ENCODE measurements around the gene CLCN1. TPM values are rescaled to one million over a fixed set of nuclear protein-coding genes. Genes with fewer than 3 reads are reported as not detected.

CLCN1 gene
- total and polyA plus RNA-seq, 2 donors (not counting 3 experiments of a cell fraction or from before 2014, with no cell fraction given): not detected

DNA sequence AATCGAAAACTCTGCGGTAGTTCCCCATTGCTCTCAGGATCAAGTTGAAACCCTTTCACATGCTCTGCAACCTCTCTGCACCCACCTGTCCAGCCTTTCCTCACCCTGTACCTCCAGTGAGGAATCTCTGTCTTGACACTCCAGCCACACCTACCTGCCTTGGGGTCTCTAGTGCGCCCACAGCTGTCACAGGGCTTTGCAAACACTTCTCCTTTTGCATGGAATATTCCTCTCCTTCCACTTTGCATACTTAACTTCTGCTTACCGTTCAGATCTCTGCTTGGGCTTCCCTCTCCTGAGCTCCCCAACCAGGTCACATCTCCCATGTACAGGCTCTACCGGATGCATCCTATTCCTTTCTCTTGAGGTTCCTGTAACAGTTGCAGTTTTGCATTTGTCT, 58.6 kb downstream of the CLCN1 start:
- FAIRE-seq (no peak), DNase-seq (ENCODE audit: low read depth, low spot score) (no peak)
- Histone ChIP-seq H4K20me1 (replicated peaks; ENCODE audit: control insufficient read depth, extremely low read depth, insufficient read depth, low read length) (no peaks in the 10 kb centered on the region), H3K36me3 (ENCODE audit: control insufficient read depth in 2 of 2, extremely low read depth in 1 of 2, insufficient read depth in 2 of 2, low read length in 2 of 2) (no peaks in the 10 kb centered on the region), H3K4me1 (ENCODE audit: control insufficient read depth, extremely low read depth, insufficient read depth, low read length) (peaks cover 35% of the 10 kb centered on the region), H3K79me2 (ENCODE audit: control insufficient read depth, insufficient read depth, low read length) (peaks cover 7% of the 10 kb centered on the region), H3K9me3 (replicated peaks; ENCODE audit: control insufficient read depth, insufficient read depth, low read length) (no peaks in the 10 kb centered on the region), H2AFZ (ENCODE audit: low read depth, low read length) (no peak overlapping the region), H3K9me1 (replicated peaks; ENCODE audit: control insufficient read depth, extremely low read depth, insufficient read depth, low read length) (no peaks in the 10 kb centered on the region), H3K4me2 (ENCODE audit: insufficient read depth, low read length) (no peak overlapping the region), H3K4me3 (replicated peaks in 1 of 3; ENCODE audit: insufficient read depth in 1 of 3, low read depth in 1 of 3, low read length in 3 of 3) (no peak overlapping the region), H3K9ac (replicated peaks; ENCODE audit: extremely low read depth, insufficient read depth, low read length) (no peak overlapping the region), H3K27me3 (ENCODE audit: control insufficient read depth in 2 of 2, insufficient read depth in 2 of 2, low read length in 2 of 2) (no peaks in the 10 kb centered on the region), H3K27ac (ENCODE audit: insufficient read depth, low read depth, low read length) (no peak overlapping the region)
- POLR2A ChIA-PET: no interaction called here
- intact Hi-C loops (cut with micrococcal nuclease) (no loop called here), dilution Hi-C loops (cut with MboI; ENCODE audit: extremely low pct_ligation_motif_present, low sequenced_read_pairs) (no loop called here)
- BruUV-seq (replicated peaks): no TSS peak
- CTCF ChIA-PET: interaction anchor here (1.2 to 2.4 kb wide), 2 partner anchors 87 to 134 kb away, joined by 3 to 7 read pairs; partner anchors contain the start of gene CASP2
- TF ChIP-seq EZH2 (IDR thresholded peaks at IDR 0.05; ENCODE audit: borderline replicate concordance, low read depth, low read length, severe bottlenecking) (no peak), POLR2A (IDR thresholded peaks at IDR 0.05; ENCODE audit: low read depth, low read length) (no peak)

DNA sequence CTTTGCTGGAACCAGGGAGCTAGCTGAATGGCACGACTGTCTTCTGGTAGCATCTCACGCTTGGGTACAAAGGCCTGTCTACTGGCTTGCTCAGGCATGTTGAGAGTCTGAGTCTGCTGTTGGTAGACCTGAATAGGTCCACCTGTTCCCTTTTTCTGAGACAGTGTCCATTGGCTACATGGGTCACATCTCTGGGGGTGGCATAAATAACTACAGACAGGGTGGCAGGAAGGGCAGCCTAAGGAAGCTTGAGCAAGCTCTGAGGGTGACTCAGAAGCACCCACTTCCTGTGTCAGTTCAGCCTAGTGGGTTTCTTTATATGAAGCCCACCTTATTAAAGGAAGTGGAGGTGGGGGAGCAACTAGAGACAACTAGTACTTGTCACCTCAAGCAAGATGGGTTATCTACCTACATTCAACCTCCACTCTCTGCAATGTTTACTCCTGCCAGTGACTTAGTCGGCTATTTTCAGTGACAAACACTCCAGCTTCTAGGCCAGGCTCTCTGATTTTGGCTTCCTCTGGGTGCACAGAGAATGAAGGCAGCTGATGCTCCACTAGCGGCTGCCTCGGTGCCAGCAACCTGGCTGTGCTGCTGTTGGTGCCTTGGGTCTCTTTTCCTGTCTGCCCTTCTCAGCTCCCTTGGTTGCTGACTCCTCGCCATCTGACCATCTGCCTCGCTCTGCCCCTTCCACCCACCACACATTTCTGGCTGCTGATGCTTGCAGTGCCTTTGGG, 59.6 kb downstream of the CLCN1 start:
- dilution Hi-C loops (cut with MboI; ENCODE audit: extremely low pct_ligation_motif_present, low sequenced_read_pairs): loop anchor here (25.0 kb wide), 1 partner anchor 137 kb away; no protein-coding TSS in a partner anchor
- no peak for FAIRE-seq
- H2AFZ ChIP-seq (ENCODE audit: low read depth, low read length): no peak overlapping the region

More for the DNA sequence above, 59.6 kb downstream of the CLCN1 start:
- DNase-seq (ENCODE audit: low read depth, low spot score): no peak
- no peak overlapping the region for H3K4me3 ChIP-seq (replicated peaks in 1 of 3; ENCODE audit: insufficient read depth in 1 of 3, low read depth in 1 of 3, low read length in 3 of 3)
- no TSS peak for BruUV-seq (replicated peaks)
- H3K9me1 ChIP-seq (replicated peaks; ENCODE audit: control insufficient read depth, extremely low read depth, insufficient read depth, low read length): no peaks in the 10 kb centered on the region
- TF ChIP-seq POLR2AphosphoS5 (IDR thresholded peaks at IDR 0.05; ENCODE audit: insufficient read depth, low read depth, low read length) (no peak), GATA2 (IDR thresholded peaks at IDR 0.05; ENCODE audit: insufficient read depth, insufficient read length, low read depth, low read length) (no peak), POLR2A (IDR thresholded peaks at IDR 0.05; ENCODE audit: low read depth, low read length) (no peak), FOS (IDR thresholded peaks at IDR 0.05; ENCODE audit: borderline replicate concordance, insufficient read depth, low read length) (peak; percentile 34), JUN (IDR thresholded peaks at IDR 0.05; ENCODE audit: borderline replicate concordance, insufficient read depth, insufficient read length, low read depth) (peak; percentile 5)
- no peaks in the 10 kb centered on the region for H3K9me3 ChIP-seq (replicated peaks; ENCODE audit: control insufficient read depth, insufficient read depth, low read length)
- POLR2A ChIA-PET: no interaction called here
- CTCF ChIA-PET: interaction anchor here (1.1 to 2.4 kb wide), 3 partner anchors 40 to 135 kb away, joined by 3 to 7 read pairs (median 4); partner anchors contain the start of gene CASP2
- H3K9ac ChIP-seq (replicated peaks; ENCODE audit: extremely low read depth, insufficient read depth, low read length): no peak overlapping the region
- no peak overlapping the region for H3K27ac ChIP-seq (ENCODE audit: insufficient read depth, low read depth, low read length)
- H4K20me1 ChIP-seq (replicated peaks; ENCODE audit: control insufficient read depth, extremely low read depth, insufficient read depth, low read length): no peaks in the 10 kb centered on the region
- peaks cover 13% of the 10 kb centered on the region for H3K79me2 ChIP-seq (ENCODE audit: control insufficient read depth, insufficient read depth, low read length)
- peak overlapping the region; percentile 35 for H3K4me2 ChIP-seq (ENCODE audit: insufficient read depth, low read length)
- no peaks in the 10 kb centered on the region for H3K36me3 ChIP-seq (ENCODE audit: control insufficient read depth in 2 of 2, extremely low read depth in 1 of 2, insufficient read depth in 2 of 2, low read length in 2 of 2)
- peaks cover 33% of the 10 kb centered on the region for H3K4me1 ChIP-seq (ENCODE audit: control insufficient read depth, extremely low read depth, insufficient read depth, low read length)
- no peaks in the 10 kb centered on the region for H3K27me3 ChIP-seq (ENCODE audit: control insufficient read depth in 2 of 2, insufficient read depth in 2 of 2, low read length in 2 of 2)
- intact Hi-C loops (cut with micrococcal nuclease): no loop called here
